Pons (tissue), 1 donor: ENCODE data around the gene RBM18.
A peak's percentile ranks its signal among the peaks of the same experiment; 100 is the strongest.

Experiments
- DNase-seq: peaks from one replicate; pipeline ENCODE4 v3.0.0-alpha.2; 2016; ENCODE audit warnings: low spot score

The RBM18 gene

DNA sequence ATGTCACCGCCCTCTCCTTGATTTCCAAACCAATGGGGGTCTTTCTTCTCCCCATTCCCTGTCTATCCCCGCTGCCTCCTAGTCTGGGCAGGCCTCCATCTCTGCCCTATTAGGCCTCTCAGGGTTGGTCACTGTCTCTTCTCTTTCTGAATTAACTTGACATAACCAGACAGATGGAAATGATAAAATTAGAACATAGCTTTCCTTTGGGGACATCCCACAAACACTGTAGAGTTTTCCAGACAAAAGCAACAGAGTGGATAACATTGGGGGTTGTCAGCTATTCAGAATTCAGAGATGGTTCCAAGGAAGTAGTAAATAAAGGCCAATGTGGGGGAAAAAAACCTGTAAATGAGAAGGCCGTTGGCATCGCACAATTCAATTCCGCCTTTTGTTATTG lies 60.6 kb downstream of the RBM18 start:
- no peak for DNase-seq

DNA sequence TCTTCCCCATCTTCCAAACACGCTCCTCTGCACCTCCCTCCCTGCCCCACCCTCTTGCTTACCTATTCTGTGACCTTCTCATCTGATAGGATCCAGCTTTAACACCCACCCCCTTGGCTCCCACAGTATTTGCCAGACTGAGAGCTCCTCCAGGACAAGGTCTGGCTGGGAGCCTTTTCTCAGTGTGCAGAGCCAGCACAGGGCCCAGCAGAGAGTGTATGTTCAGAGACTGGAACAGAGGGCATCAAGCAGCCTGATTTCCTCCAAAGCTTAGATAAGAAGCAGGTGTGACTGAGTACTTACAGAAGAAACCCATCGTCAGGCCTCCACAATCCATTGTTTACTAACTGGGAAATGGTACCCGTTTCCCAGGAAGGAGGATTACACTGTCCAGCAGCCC lies 62.5 kb downstream of the RBM18 start:
- no peak for DNase-seq

DNA sequence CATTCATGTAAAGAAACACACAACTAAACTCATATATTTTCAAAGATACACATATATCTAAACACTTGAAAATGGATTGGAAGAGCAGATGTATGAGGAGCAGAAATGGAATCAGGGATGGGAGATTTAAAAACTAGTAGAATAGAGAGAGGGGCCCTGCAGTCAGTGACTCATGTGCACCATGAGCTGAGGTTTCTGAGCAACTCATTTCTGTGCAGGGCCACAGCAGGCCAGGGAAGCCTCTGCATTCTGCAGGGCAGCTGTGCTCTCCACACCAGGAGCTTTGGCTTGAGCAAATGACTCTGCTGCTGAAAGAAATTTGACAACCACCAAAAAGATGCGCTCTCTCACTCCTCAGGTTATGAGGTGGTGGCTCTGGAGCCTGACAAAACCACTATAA lies 63.0 kb downstream of the RBM18 start:
- DNase-seq, result no peak

DNA sequence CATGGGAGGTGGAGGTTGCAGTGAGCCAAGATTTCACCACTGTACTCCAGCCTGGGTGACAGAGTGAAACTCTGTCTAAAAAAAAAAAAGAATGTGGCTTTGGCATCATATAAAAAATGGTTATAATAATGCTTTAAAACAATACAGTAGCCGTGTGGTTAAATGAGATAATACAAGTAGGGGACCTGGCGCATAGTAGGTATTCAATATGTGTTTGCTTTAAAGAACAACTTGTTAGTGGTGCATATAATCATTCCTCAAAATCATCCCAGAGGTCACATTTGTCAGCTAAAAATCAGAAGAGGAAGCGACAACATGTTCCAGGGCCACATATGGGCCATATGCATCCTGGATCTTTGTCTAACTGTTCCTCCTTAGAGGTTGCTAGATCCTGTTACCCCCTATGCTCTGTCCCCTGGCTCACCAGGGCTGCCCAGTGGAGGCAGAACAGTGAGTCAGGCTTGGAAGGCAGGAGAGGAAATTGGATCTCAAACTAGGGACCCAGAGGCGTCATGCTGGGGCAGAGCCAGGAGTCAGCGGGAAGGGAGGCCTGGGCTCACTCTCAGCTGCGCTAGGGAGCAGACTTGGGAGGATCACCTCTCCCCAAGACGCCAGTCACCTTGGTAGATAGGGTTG lies 63.6 kb downstream of the RBM18 start:
- DNase-seq, result no peak

DNA sequence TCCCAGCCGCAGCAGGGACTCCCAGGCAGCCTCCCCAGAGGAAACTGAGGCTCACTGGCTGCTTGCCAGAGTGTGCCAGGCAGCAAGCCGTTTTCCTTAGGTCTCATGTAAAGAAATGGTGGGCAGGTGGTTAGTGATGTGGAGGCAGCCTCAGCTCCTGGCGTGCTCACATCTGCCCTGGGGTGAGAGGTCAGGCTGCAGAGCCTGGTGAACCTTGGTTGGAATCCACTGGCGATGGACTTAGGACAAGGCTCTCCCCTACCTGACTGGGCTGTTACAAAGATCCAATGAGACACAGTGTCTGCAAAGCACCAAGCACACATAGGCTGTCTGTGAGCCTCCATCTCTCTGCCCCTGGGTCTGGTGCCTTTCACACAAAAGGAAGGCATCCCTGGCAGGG lies 66.8 kb downstream of the RBM18 start:
- DNase-seq, result no peak

DNA sequence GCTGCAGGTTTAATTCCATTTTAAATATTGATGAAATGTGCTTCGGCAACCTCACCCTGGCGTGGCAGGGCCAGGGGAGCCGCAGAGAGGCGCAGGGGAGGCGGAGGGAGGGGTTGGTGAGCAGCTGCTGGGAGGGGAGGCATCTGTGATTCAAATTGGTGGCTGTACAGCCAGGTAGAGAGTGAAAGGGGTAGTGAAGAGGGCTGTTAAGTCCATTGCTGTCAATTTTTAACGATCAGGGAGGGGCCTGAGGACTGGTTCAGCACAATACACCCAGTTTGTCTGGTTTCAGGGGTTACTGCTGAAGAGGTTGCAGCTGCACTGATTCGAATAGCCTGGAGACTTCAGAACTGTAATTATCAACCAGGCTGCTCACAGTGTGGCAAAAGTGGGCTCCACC lies 67.2 kb downstream of the RBM18 start:
- no peak for DNase-seq

DNA sequence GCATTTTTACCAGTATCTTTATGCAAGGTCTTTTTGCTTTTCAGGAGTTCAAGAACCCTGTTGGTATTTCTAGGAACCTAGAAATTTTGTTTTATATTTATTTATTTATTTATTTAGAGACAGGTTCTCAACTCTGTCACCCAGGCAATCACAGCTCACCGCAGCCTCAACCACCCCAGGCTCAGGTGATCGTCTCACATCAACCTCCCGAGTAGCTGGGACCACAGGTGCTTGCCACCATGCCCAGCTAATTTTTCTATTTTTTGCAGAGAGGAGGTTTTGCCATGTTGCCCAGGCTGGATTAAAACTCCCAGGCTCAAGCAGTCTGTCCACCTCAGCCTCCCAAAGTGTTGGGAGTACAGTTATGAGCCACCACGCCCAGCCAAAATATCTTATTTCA lies 68.8 kb downstream of the RBM18 start:
- DNase-seq, result no peak

DNA sequence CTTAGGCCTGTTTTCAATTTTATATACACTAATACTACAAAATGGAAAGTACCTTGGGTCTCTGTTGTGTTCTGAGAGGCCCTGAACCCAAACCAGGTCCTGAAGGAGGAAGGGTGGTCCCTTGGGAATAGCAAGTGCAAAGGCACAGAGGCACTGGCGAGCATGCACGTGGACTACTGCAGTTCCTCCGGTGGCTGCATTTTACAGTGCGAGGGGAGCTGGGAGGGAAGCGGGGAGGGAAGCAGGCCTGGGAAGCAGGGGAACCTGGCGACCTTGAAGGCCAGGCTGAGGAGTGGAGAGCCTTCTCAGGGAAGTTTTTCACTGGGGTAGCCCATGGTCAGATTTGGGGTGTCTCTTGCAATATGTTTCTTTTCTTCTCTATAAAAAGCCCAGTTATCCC lies 71.0 kb downstream of the RBM18 start:
- no peak for DNase-seq

DNA sequence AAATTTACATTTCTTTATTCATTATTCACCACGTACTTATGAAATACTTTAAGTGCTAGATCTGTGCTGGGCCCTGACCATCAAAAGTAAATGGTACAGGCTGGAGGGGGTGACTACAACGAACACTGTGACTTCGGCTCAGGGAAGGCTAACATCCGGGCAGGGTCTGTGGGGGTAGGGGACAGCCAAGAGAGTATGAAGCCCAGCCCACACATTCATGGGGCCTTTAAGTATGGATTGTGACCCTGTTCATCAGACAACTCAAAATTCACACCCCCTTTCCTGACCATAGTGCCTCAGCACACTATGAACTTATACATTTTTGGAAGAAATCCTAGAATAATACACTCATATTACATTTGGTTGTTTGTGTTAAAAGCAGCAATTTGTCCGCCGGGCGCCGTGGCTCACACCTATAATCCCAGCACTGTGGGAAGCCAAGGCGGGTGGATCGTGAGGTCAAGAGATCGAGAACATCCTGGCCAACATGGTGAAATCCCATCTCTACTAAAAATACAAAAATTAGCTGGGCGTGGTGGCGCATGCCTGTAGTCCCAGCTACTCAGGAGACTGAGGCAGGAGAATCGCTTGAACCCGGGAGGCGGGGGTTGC lies 71.6 kb downstream of the RBM18 start:
- DNase-seq, result no peak

DNA sequence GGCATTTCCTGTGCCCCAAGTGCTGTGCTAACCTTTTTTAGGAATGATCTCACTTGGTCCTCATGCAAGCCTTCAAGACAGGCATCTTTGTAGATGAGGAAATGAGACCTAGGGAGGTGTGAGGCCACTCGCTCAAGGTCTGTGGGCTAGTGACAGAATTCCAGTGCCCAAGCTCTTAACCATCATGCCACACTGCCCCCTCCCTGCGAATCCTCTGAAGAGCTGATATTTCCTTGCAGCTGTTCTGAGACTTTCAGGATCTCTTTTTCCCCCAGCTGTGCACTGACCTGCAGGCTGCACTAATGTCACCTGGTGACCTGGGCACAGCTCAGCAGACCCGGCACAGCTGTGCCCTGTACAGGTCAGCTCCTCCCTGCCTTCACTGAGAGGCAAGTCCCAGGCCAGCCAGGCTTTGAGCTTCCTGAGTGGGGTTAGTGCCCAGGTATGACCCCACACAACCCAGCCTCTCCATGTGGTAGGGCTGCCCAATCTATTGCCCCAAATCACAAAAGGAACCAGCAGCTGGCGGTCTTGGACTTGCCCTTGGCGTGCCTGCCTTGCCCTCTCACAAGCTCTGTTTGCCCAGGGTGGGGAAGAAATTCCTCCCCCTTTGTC lies 72.3 kb downstream of the RBM18 start:
- no peak for DNase-seq

DNA sequence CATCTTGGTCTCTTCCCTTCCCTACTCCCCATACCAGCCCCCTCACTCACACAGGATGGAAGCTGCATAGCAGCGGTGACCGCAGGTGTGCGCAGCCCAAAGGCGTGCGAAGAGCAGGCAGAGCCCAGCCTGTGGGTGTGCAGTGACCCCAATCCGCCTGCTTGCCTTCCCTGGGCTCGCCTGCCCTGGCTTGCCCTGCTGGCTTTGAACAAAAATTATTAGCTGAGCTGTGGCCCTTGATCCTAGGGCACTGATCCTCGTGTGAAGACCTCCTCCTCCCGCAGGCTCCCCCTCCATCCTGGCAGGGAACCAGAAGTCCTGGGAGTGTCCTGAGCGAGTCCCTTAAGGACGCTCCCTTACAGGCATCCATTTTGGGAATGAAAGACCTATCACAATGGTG lies 73.1 kb downstream of the RBM18 start:
- no peak for DNase-seq

DNA sequence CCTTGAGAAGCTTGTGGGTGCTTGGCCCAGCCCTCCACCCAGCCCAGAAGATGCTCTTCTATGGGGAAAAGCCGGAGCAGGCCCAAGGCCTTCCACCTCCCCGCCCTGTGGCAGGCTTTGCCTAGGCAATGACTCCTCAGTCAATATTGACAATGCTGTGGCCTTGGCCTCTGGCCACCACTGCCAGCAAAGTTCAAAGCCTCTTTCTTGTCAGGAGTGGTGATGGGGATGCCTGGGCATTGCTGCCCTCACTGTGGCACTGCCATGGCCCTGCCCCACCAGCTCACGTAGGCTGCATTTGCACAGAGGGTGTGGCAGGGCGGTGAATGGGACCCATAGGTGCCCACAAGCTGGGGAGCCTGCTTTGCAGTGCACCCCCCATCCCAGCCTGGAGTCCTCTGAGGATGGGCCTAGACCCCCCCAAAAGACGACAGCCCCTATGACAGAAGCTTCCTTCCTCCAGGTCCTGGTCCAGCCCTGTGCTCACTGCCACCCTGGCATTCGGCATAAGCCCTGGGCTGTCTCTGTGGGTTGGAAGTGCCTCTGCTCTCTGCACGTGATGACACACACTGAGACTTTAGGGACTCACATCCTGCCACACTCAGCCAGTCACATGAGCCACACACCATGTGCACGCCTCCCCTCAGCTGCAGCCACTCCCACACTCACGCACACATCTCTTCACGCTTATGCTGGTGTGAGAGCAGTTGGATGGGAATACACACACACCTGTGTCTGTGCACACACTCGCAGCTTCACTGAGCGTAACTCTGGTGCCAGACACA lies 73.9 kb downstream of the RBM18 start:
- DNase-seq, result peak; percentile 67

DNA sequence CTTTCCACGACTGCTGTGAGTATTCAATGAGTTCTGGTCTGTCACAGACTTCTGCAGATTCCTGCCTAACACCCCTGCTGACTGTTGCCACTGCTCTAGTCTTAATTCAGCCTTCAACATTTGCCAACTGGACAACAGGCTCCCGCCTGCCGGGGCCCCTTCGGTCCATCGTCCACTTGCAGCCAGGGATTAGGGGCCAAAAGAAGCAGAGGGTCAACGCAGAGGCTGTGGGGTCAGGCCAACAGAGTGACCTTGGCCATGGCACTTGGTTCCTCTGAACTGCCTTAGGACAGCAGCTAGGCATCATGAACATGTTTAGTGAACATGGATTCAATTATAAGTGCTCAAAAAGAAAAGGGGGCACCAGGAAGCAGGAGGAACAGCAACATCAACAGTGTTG lies 76.3 kb downstream of the RBM18 start:
- DNase-seq, result no peak
